ENCODE data around the gene ARSA. TPM values are rescaled to one million over a fixed set of nuclear protein-coding genes. Genes with fewer than 3 reads are reported as not detected.
A peak's percentile ranks its signal among the peaks of the same experiment; 100 is the strongest.

Gene ARSA
- total and polyA plus RNA-seq, 2 of the 13 experiments (the other 11 are each of a cell fraction or from before 2014, with no cell fraction given) = 9.0 to 11.5 TPM

GRCh38 chr22:50641696-50642607, 14.0 kb upstream of the ARSA start (continued):
- peak; percentile 45; the same call in 1 of the 2 replicates for TF ChIP-seq ZNF12 (CRISPR knock-in tag; IDR thresholded peaks at IDR 0.05)
- TF ChIP-seq ISL2 (CRISPR knock-in tag; IDR thresholded peaks at IDR 0.05) = 0 out of 2 replicates have a peak, but pooled peaks have one; percentile 76
- no peak for TF ChIP-seq CREBL2 (CRISPR knock-in tag; IDR thresholded peaks at IDR 0.05; ENCODE audit: borderline replicate concordance)
- peak; percentile 40; the same call in 1 of the 2 replicates for TF ChIP-seq ZNF879 (CRISPR knock-in tag; IDR thresholded peaks at IDR 0.05)
- peak; percentile 24; the same call in 1 of the 2 replicates for TF ChIP-seq ZNF512B (CRISPR knock-in tag; IDR thresholded peaks at IDR 0.05; ENCODE audit: borderline replicate concordance)
- no peak for TF ChIP-seq ZNF253 (CRISPR knock-in tag; IDR thresholded peaks at IDR 0.05; ENCODE audit: borderline replicate concordance)
- TF ChIP-seq GATAD2A (CRISPR knock-in tag; IDR thresholded peaks at IDR 0.05) = peak; percentile 74
- peak; percentile 44; the same call in 1 of the 2 replicates for TF ChIP-seq ZNF784 (CRISPR knock-in tag; IDR thresholded peaks at IDR 0.05; ENCODE audit: borderline replicate concordance)
- peak; percentile 74; the same call in 1 of the 2 replicates for TF ChIP-seq NKX3-1 (CRISPR knock-in tag; IDR thresholded peaks at IDR 0.05)
- no peak; the same call in 1 of the 2 replicates for TF ChIP-seq ZNF761 (CRISPR knock-in tag; conservative IDR thresholded peaks at IDR 0.05)
- peak; percentile 90 for TF ChIP-seq CEBPB (IDR thresholded peaks at IDR 0.05; ENCODE audit: borderline replicate concordance, low read depth, low read length)
- TF ChIP-seq ZGPAT (CRISPR knock-in tag; IDR thresholded peaks at IDR 0.05) = peak; percentile 88; the same call in 1 of the 2 replicates
- TF ChIP-seq MXI1 (IDR thresholded peaks at IDR 0.05; ENCODE audit: borderline replicate concordance, low read depth, low read length) = peak; percentile 69; the same call in 1 of the 3 replicates
- TF ChIP-seq ZNF343 (CRISPR knock-in tag; IDR thresholded peaks at IDR 0.05) = no peak
- TF ChIP-seq ZNF503 (CRISPR knock-in tag; IDR thresholded peaks at IDR 0.05) = peak; percentile 72
- 0 out of 2 replicates have a peak, but pooled peaks have one; percentile 70 for TF ChIP-seq SALL2 (CRISPR knock-in tag; IDR thresholded peaks at IDR 0.05)
- peak; percentile 97 for TF ChIP-seq HDAC1 (CRISPR knock-in tag; IDR thresholded peaks at IDR 0.05)
- peak; percentile 59; the same call in 1 of the 2 replicates for TF ChIP-seq NAIF1 (CRISPR knock-in tag; IDR thresholded peaks at IDR 0.05; ENCODE audit: borderline replicate concordance)
- 0 out of 2 replicates have a peak, but pooled peaks have one; percentile 30 for TF ChIP-seq ZNF605 (CRISPR knock-in tag; IDR thresholded peaks at IDR 0.05)
- TF ChIP-seq ZNF691 (CRISPR knock-in tag; IDR thresholded peaks at IDR 0.05; ENCODE audit: borderline replicate concordance, low read depth) = no peak

All from HepG2 (cell line).